ENCODE data around the gene RMC1. TPM values are rescaled to one million over a fixed set of nuclear protein-coding genes. Genes with fewer than 3 reads are reported as not detected.

The RMC1 gene
- total RNA-seq, 1 experiment from 2014 or later: 38.4 TPM

DNA sequence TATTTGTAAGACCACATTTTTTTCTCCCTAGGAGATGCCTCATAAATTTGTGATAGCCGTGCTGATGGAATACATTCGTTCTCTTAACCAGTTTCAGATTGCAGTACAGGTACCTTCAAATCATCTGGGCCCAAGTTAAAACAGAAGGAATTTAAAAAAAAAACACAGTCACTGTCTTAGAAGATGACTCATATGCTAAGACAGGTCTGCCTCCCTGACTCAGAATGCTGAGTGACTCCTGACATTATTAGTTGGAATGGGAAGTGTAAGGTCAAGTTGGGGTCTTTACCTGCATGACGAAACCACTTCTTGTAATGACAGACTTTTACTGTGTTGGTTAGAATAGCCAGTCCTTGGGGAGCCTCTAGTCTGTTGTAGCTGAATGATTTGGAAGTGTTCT lies 26.3 kb downstream of the RMC1 start (continued):
- TF ChIP-seq RAD21 (IDR thresholded peaks at IDR 0.05; ENCODE audit: low read depth): peak; percentile 12; the same call in 1 of the 2 replicates
- no peak for TF ChIP-seq POLR2A (IDR thresholded peaks at IDR 0.05; ENCODE audit: borderline replicate concordance, extremely low read depth, insufficient read depth, insufficient read length)
- TF ChIP-seq JUND (IDR thresholded peaks at IDR 0.05): peak; percentile 83
- no peak for TF ChIP-seq EZH2phosphoT487 (IDR thresholded peaks at IDR 0.05; ENCODE audit: borderline replicate concordance)
- no peak for TF ChIP-seq EZH2 (IDR thresholded peaks at IDR 0.05)
- peak; percentile 86 for TF ChIP-seq FOSL1 (IDR thresholded peaks at IDR 0.05; ENCODE audit: low read depth)
- no peak for TF ChIP-seq TCF7L2 (IDR thresholded peaks at IDR 0.05; ENCODE audit: borderline replicate concordance, extremely low read depth, insufficient read depth, insufficient read length)
- no peak for TF ChIP-seq ELF1 (IDR thresholded peaks at IDR 0.05; ENCODE audit: borderline replicate concordance, low read depth)
- no peak; the same call in 1 of the 2 replicates for TF ChIP-seq CBX3 (IDR thresholded peaks at IDR 0.05; ENCODE audit: low read depth)
- TF ChIP-seq, protein P1, sequence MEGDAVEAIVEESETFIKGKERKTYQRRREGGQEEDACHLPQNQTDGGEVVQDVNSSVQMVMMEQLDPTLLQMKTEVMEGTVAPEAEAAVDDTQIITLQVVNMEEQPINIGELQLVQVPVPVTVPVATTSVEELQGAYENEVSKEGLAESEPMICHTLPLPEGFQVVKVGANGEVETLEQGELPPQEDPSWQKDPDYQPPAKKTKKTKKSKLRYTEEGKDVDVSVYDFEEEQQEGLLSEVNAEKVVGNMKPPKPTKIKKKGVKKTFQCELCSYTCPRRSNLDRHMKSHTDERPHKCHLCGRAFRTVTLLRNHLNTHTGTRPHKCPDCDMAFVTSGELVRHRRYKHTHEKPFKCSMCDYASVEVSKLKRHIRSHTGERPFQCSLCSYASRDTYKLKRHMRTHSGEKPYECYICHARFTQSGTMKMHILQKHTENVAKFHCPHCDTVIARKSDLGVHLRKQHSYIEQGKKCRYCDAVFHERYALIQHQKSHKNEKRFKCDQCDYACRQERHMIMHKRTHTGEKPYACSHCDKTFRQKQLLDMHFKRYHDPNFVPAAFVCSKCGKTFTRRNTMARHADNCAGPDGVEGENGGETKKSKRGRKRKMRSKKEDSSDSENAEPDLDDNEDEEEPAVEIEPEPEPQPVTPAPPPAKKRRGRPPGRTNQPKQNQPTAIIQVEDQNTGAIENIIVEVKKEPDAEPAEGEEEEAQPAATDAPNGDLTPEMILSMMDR (IDR thresholded peaks at IDR 0.05 in 2 of 3, conservative IDR thresholded peaks at IDR 0.05 in 1 of 3; ENCODE audit: borderline replicate concordance in 1 of 3, insufficient read depth in 1 of 3, low read depth in 2 of 3, low read length in 2 of 3): no peak
- no peak for TF ChIP-seq ZNF274 (IDR thresholded peaks at IDR 0.05; ENCODE audit: low read depth, low read length)
- peak; percentile 91 for TF ChIP-seq CEBPB (IDR thresholded peaks at IDR 0.05; ENCODE audit: low read depth)

DNA sequence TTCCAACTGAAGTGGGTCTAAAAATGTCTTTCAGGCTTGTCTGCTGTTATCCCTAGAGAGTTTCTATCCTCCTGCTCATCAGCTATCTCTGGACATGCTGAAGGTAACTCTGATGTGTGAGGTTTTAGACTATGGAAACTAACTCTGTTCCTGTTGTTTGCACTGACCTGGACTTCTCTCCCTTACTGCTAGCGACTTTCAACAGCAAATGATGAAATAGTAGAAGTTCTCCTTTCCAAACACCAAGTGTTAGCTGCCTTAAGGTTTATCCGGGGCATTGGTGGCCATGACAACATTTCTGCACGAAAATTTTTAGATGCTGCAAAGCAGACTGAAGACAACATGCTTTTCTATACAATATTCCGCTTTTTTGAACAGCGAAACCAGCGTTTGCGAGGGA lies 26.9 kb downstream of the RMC1 start:
- Histone ChIP-seq H3K27ac (ENCODE audit: low read depth, low read length) (peak overlapping the region; percentile 63; the same call in 1 of the 2 replicates), H3K27me3 (ENCODE audit: insufficient read depth, low read length) (no peaks in the 10 kb centered on the region), H4K20me1 (ENCODE audit: insufficient read depth) (no peaks in the 10 kb centered on the region), H3K9ac (ENCODE audit: low read length) (peak overlapping the region; percentile 12; the same call in 1 of the 2 replicates), H3K9me2 (ENCODE audit: insufficient read depth) (no peaks in the 10 kb centered on the region), H3K4me1 (ENCODE audit: control insufficient read depth in 1 of 2, insufficient read depth in 2 of 2, low read length in 2 of 2) (peaks cover 13 to 25% of the 10 kb centered on the region in 2 experiments), H2AFZ (ENCODE audit: low read depth, low read length, poor library complexity, severe bottlenecking) (no peak overlapping the region), H3K79me2 (ENCODE audit: insufficient read depth, low read length) (no peaks in the 10 kb centered on the region), H3K9me3 (ENCODE audit: control insufficient read depth in 1 of 2, insufficient read depth in 1 of 2, low read depth in 1 of 2, low read length in 2 of 2) (no peaks in the 10 kb centered on the region), H3K4me2 (ENCODE audit: low read length) (peak overlapping the region; percentile 56), H3K4me3 (replicated peaks in 1 of 2; ENCODE audit: low read depth in 1 of 2, low read length in 2 of 2) (0 out of 4 replicates have a peak overlapping the region, but pooled peaks of 1 of the 2 experiments have one; percentile 10), H3K36me3 (ENCODE audit: control insufficient read depth in 1 of 2, insufficient read depth in 2 of 2, low read length in 2 of 2) (peaks cover 38 to 48% of the 10 kb centered on the region in 2 experiments; a peak in 3 of 4 replicates)
- no peak for DNase-seq (ENCODE audit: low read depth, low spot score)
- CTCF ChIA-PET: no interaction called here
- TF ChIP-seq EGR1 (IDR thresholded peaks at IDR 0.05; ENCODE audit: low read depth): no peak
- no peak for TF ChIP-seq EZH2phosphoT487 (IDR thresholded peaks at IDR 0.05; ENCODE audit: borderline replicate concordance)
- TF ChIP-seq SRF (IDR thresholded peaks at IDR 0.05; ENCODE audit: low read depth): no peak
- TF ChIP-seq MAX (IDR thresholded peaks at IDR 0.05): no peak
- TF ChIP-seq ZFX (IDR thresholded peaks at IDR 0.05): no peak
- TF ChIP-seq REST (IDR thresholded peaks at IDR 0.05; ENCODE audit: low read depth): no peak
- no peak for TF ChIP-seq POLR2A (IDR thresholded peaks at IDR 0.05; ENCODE audit: borderline replicate concordance, extremely low read depth, insufficient read depth, insufficient read length)
- 0 out of 2 replicates have a peak, but pooled peaks have one; percentile 8 for ATAC-seq
- TSS peak; percentile 82 for BruUV-seq (replicated peaks)
- intact Hi-C loops (cut with micrococcal nuclease): no loop called here
- POLR2A ChIA-PET: no interaction called here
- RAD21 ChIA-PET (ENCODE audit: low non-redundant PET in 1 of 2, low total read pairs in 2 of 2, uncharacterized antibody in 2 of 2, unreplicated experiment in 2 of 2): no interaction called here

Data from HCT116 (cell line).